Mesothelial cell of epicardium (in vitro differentiated cells): Measurements from ENCODE around the gene EXD2. TPM values are rescaled to one million over a fixed set of nuclear protein-coding genes. Genes with fewer than 3 reads are reported as not detected.
"Not testable (repeated sequence)": the region's sequence is repeated elsewhere in the genome, so short reads cannot be mapped to it uniquely, and the experiment has no call there.

Experiments used
- DNase-seq, 2 experiments: peaks; one replicate each; pipeline ENCODE4 v3.0.0; 2021; ENCODE audit warnings: low spot score in 2 of 2; ENCODE audit not compliant: unreplicated experiment in 2 of 2
- H3K27ac Mint-ChIP-seq: 2 replicates; pipeline ENCODE4 v1.8.0; 2021; ENCODE audit warnings: mixed read lengths
- H3K27me3 Mint-ChIP-seq: 2 replicates; pipeline ENCODE4 v1.8.0; 2021; ENCODE audit warnings: low read depth, mixed read lengths
- H3K36me3 Mint-ChIP-seq: 2 replicates; pipeline ENCODE4 v1.8.0; 2021; ENCODE audit warnings: mixed read lengths
- H3K4me1 Mint-ChIP-seq: 2 replicates; pipeline ENCODE4 v1.8.0; 2021; ENCODE audit warnings: mixed read lengths
- H3K4me3 Mint-ChIP-seq: 2 replicates; pipeline ENCODE4 v1.8.0; 2021; ENCODE audit warnings: mild to moderate bottlenecking, moderate library complexity, mixed read lengths
- H3K9me3 Mint-ChIP-seq: 2 replicates; pipeline ENCODE4 v1.8.0; 2021; ENCODE audit warnings: mixed read lengths
- total RNA-seq: library from RNA; stranded (reverse); gene quantifications from 3 replicates; pipeline ENCODE4 v1.2.1, GENCODE V29; 2021
- TF ChIP-seq, protein P1 (sequence below): fragments of 200-600 bp; sonication (generic); IDR thresholded peaks from one replicate; pipeline ENCODE4 v1.5.0; 2021; ENCODE audit warnings: antibody characterized with exemption; ENCODE audit not compliant: unreplicated experiment

The EXD2 gene
- total RNA-seq, 1 donor from 2014 or later = 30.6 TPM

- no peaks in the 10 kb centered on the region for H3K36me3 Mint-ChIP-seq
- no peak for DNase-seq
- TF ChIP-seq, protein P1, sequence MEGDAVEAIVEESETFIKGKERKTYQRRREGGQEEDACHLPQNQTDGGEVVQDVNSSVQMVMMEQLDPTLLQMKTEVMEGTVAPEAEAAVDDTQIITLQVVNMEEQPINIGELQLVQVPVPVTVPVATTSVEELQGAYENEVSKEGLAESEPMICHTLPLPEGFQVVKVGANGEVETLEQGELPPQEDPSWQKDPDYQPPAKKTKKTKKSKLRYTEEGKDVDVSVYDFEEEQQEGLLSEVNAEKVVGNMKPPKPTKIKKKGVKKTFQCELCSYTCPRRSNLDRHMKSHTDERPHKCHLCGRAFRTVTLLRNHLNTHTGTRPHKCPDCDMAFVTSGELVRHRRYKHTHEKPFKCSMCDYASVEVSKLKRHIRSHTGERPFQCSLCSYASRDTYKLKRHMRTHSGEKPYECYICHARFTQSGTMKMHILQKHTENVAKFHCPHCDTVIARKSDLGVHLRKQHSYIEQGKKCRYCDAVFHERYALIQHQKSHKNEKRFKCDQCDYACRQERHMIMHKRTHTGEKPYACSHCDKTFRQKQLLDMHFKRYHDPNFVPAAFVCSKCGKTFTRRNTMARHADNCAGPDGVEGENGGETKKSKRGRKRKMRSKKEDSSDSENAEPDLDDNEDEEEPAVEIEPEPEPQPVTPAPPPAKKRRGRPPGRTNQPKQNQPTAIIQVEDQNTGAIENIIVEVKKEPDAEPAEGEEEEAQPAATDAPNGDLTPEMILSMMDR = no peak
- peaks cover 16% of the 10 kb centered on the region for H3K27me3 Mint-ChIP-seq
- H3K27ac Mint-ChIP-seq = no peak overlapping the region
- H3K4me1 Mint-ChIP-seq = no peaks in the 10 kb centered on the region
- H3K4me3 Mint-ChIP-seq = no peak overlapping the region
- no peaks in the 10 kb centered on the region for H3K9me3 Mint-ChIP-seq
Observed at GRCh38 chr14:69270795-69271708, 79.8 kb downstream of the EXD2 start.

- H3K9me3 Mint-ChIP-seq = peaks cover 7% of the 10 kb centered on the region
- peaks cover 17% of the 10 kb centered on the region for H3K27me3 Mint-ChIP-seq
- H3K27ac Mint-ChIP-seq = no peak overlapping the region
- no peak for DNase-seq
- no peak overlapping the region for H3K4me3 Mint-ChIP-seq
- TF ChIP-seq, protein P1 = no peak
- peaks cover 3% of the 10 kb centered on the region for H3K36me3 Mint-ChIP-seq
- H3K4me1 Mint-ChIP-seq = no peaks in the 10 kb centered on the region
Observed at GRCh38 chr14:69274321-69274720, 83.0 kb downstream of the EXD2 start.

GRCh38 chr14:69275331-69275730 lies 84.0 kb downstream of the EXD2 start:
- TF ChIP-seq, protein P1 = no peak
- Mint-ChIP-seq H3K9me3 (peaks cover 7% of the 10 kb centered on the region), H3K4me3 (no peak overlapping the region), H3K36me3 (peaks cover 3% of the 10 kb centered on the region), H3K27me3 (peaks cover 17% of the 10 kb centered on the region), H3K4me1 (no peaks in the 10 kb centered on the region), H3K27ac (no peak overlapping the region)
- no peak for DNase-seq

- H3K4me1 Mint-ChIP-seq, DNase-seq, H3K4me3 Mint-ChIP-seq, H3K9me3 Mint-ChIP-seq, H3K27ac Mint-ChIP-seq, H3K36me3 Mint-ChIP-seq: not testable (repeated sequence)
- H3K27me3 Mint-ChIP-seq = peaks cover 20% of the 10 kb centered on the region
Observed at GRCh38 chr14:69277356-69277755, 86.1 kb downstream of the EXD2 start.

DNA sequence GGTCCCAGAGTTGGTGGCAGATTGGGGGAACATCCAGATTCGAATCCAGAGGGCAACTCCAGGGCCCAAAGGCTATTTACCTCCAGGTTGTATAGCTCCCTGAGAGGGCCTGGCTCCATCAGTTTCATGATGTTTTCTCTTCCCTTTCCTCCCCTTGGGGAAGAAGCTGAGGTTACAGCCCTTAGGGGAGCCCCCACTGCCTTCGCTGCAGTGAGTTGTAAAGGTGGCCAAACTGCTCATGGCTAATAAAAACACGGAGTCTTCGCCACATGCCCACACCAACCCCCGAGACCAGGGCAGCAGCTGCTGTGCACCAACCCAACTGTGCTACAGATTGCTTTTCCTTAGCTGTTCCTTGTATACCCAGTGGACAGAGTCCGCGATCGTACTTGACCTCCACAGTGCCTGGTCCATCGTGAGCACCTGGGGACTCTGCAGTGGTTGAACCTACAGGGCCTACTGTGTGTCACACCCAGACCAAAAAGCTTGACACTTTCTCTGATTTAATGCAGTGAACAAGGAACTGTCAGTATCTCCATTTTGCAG lies 89.5 kb downstream of the EXD2 start:
- TF ChIP-seq, protein P1 = no peak
- H3K9me3 Mint-ChIP-seq = peaks cover 7% of the 10 kb centered on the region
- peaks cover 3% of the 10 kb centered on the region for H3K36me3 Mint-ChIP-seq
- peaks cover 7% of the 10 kb centered on the region for H3K27me3 Mint-ChIP-seq
- no peaks in the 10 kb centered on the region for H3K4me1 Mint-ChIP-seq
- DNase-seq = no peak
- no peak overlapping the region for H3K4me3 Mint-ChIP-seq
- H3K27ac Mint-ChIP-seq = no peak overlapping the region

DNA sequence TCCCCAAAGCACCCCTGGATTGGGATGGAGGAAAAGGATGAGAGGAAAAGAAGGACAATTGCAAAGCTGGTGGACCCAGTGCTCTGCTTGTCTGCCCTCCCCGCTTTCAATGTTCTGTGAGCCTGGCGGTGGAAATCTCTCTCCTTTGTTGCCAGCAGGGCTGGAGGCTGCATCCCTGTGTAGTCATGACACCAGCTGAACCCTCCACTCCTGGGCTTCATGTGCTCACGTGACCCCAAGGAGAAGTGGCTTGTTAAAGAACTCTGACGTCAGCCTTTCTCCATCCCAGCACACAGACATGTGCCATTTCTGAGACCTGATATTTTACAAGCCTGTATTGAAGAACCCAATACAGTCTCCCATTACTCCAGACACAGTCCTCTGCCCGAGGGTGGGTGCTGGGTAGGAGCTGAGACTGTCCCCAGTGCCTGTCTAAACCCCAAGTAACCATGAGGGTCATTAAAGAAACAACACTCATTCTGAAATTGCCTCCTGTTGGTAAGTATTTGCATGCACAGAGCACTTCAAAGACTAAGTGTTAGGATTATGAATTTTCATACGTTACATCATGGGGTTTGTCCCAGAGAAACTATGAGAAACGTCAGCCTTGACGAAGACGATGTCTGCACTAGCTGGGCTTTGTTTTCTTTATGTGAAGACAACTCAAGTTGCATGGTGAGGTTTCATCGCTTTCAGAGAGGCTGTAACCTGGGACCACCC lies 90.3 kb downstream of the EXD2 start:
- TF ChIP-seq, protein P1 = no peak
- H3K9me3 Mint-ChIP-seq = peaks cover 7% of the 10 kb centered on the region
- no peak for DNase-seq
- peaks cover 3% of the 10 kb centered on the region for H3K36me3 Mint-ChIP-seq
- no peaks in the 10 kb centered on the region for H3K4me1 Mint-ChIP-seq
- H3K27me3 Mint-ChIP-seq = peaks cover 3% of the 10 kb centered on the region
- H3K27ac Mint-ChIP-seq = no peak overlapping the region
- no peak overlapping the region for H3K4me3 Mint-ChIP-seq
